WTC11 (cell line): ENCODE results near the gene RWDD4.

Experiments used
- ATF1 ChIP-seq: sonication (generic); formaldehyde crosslinking; IDR thresholded peaks from 2 replicates; pipeline ENCODE4 v1.8.1; 2023; ENCODE audit warnings: mild to moderate bottlenecking, moderate library complexity, missing genetic modification reagents
- CTCF ChIP-seq: fragments of 200-600 bp; IDR thresholded peaks from 2 replicates; pipeline ENCODE4 v1.8.0; 2022; ENCODE audit warnings: antibody characterized with exemption
- NR2C2 ChIP-seq: sonication (generic); formaldehyde crosslinking; IDR thresholded peaks from 2 replicates; pipeline ENCODE4 v1.8.0; 2022; ENCODE audit warnings: mild to moderate bottlenecking, missing genetic modification reagents
- USF2 ChIP-seq: sonication (generic); formaldehyde crosslinking; IDR thresholded peaks from 2 replicates; pipeline ENCODE4 v1.8.1; 2023; ENCODE audit warnings: mild to moderate bottlenecking, missing genetic modification reagents, moderate library complexity

GRCh38 chr4:183632689-183633088 lies 26.3 kb downstream of the RWDD4 start:
- TF ChIP-seq CTCF: no peak
- TF ChIP-seq USF2 (CRISPR knock-in tag): no peak
- TF ChIP-seq NR2C2 (CRISPR knock-in tag): no peak
- no peak for TF ChIP-seq ATF1 (CRISPR knock-in tag)
